ENCODE measurements around the gene FAM222A.

DNA sequence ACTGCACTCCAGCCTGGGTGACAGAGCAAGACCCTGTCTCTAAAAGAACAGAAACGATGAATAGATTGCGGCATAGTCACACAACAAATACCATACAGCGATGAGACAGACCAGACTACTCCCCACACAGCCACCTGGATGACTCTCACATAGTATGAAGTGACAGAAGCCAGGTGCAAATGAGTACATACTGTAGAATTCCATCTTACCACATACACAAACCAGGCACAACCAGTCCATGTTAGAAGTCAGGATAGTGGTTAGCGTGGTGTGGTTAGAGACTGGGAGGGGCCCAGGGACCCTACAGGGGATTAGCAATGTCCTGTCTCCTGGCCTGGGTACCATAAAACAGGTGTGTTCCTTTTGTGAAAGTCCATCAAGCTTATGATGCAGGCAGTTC lies 53.8 kb downstream of the FAM222A start:
- TF ChIP-seq, protein P1, sequence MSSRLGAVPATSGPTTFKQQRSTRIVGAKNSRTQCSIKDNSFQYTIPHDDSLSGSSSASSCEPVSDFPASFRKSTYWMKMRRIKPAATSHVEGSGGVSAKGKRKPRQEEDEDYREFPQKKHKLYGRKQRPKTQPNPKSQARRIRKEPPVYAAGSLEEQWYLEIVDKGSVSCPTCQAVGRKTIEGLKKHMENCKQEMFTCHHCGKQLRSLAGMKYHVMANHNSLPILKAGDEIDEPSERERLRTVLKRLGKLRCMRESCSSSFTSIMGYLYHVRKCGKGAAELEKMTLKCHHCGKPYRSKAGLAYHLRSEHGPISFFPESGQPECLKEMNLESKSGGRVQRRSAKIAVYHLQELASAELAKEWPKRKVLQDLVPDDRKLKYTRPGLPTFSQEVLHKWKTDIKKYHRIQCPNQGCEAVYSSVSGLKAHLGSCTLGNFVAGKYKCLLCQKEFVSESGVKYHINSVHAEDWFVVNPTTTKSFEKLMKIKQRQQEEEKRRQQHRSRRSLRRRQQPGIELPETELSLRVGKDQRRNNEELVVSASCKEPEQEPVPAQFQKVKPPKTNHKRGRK (CRISPR knock-in tag; IDR thresholded peaks at IDR 0.05; ENCODE audit: borderline replicate concordance), result no peak
- TF ChIP-seq, protein P2, sequence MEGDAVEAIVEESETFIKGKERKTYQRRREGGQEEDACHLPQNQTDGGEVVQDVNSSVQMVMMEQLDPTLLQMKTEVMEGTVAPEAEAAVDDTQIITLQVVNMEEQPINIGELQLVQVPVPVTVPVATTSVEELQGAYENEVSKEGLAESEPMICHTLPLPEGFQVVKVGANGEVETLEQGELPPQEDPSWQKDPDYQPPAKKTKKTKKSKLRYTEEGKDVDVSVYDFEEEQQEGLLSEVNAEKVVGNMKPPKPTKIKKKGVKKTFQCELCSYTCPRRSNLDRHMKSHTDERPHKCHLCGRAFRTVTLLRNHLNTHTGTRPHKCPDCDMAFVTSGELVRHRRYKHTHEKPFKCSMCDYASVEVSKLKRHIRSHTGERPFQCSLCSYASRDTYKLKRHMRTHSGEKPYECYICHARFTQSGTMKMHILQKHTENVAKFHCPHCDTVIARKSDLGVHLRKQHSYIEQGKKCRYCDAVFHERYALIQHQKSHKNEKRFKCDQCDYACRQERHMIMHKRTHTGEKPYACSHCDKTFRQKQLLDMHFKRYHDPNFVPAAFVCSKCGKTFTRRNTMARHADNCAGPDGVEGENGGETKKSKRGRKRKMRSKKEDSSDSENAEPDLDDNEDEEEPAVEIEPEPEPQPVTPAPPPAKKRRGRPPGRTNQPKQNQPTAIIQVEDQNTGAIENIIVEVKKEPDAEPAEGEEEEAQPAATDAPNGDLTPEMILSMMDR (IDR thresholded peaks at IDR 0.05), result no peak
- TF ChIP-seq ZNF232 (CRISPR knock-in tag; IDR thresholded peaks at IDR 0.05) (no peak), ZNF138 (CRISPR knock-in tag; conservative IDR thresholded peaks at IDR 0.05) (no peak), ZNF219 (CRISPR knock-in tag; IDR thresholded peaks at IDR 0.05; ENCODE audit: borderline replicate concordance) (no peak), TEAD1 (CRISPR knock-in tag; IDR thresholded peaks at IDR 0.05) (no peak), ESRRA (CRISPR knock-in tag; IDR thresholded peaks at IDR 0.05; ENCODE audit: borderline replicate concordance) (no peak), SMAD3 (CRISPR knock-in tag; IDR thresholded peaks at IDR 0.05; ENCODE audit: borderline replicate concordance) (no peak), JUN (CRISPR knock-in tag; IDR thresholded peaks at IDR 0.05) (no peak)
- TF ChIP-seq, protein P3, sequence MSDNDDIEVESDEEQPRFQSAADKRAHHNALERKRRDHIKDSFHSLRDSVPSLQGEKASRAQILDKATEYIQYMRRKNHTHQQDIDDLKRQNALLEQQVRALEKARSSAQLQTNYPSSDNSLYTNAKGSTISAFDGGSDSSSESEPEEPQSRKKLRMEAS (CRISPR knock-in tag; IDR thresholded peaks at IDR 0.05), result no peak
- TF ChIP-seq, protein P4, sequence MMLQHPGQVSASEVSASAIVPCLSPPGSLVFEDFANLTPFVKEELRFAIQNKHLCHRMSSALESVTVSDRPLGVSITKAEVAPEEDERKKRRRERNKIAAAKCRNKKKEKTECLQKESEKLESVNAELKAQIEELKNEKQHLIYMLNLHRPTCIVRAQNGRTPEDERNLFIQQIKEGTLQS (CRISPR knock-in tag; conservative IDR thresholded peaks at IDR 0.05), result no peak
- TF ChIP-seq, protein P5, sequence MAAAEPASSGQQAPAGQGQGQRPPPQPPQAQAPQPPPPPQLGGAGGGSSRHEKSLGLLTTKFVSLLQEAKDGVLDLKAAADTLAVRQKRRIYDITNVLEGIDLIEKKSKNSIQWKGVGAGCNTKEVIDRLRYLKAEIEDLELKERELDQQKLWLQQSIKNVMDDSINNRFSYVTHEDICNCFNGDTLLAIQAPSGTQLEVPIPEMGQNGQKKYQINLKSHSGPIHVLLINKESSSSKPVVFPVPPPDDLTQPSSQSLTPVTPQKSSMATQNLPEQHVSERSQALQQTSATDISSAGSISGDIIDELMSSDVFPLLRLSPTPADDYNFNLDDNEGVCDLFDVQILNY (CRISPR knock-in tag; IDR thresholded peaks at IDR 0.05), result no peak

All from WTC11 (cell line).